Osteocyte (in vitro differentiated cells): ENCODE data around the gene DYRK1A. TPM values are rescaled to one million over a fixed set of nuclear protein-coding genes. Genes with fewer than 3 reads are reported as not detected.

Experiments
- DNase-seq: peaks from one replicate; pipeline ENCODE4 v3.0.0; 2021; ENCODE audit warnings: mixed read lengths; ENCODE audit not compliant: unreplicated experiment; ENCODE audit errors: extremely low spot score
- H3K27ac Mint-ChIP-seq: one replicate; pipeline ENCODE4 v1.8.0; 2021; ENCODE audit warnings: mild to moderate bottlenecking, mixed read lengths; ENCODE audit not compliant: unreplicated experiment
- H3K27me3 Mint-ChIP-seq: one replicate; pipeline ENCODE4 v1.8.0; 2021; ENCODE audit warnings: mixed read lengths; ENCODE audit not compliant: unreplicated experiment
- H3K36me3 Mint-ChIP-seq: one replicate; pipeline ENCODE4 v1.8.0; 2021; ENCODE audit warnings: mixed read lengths; ENCODE audit not compliant: unreplicated experiment
- H3K4me1 Mint-ChIP-seq: one replicate; pipeline ENCODE4 v1.8.0; 2021; ENCODE audit warnings: mixed read lengths; ENCODE audit not compliant: unreplicated experiment
- H3K4me3 Mint-ChIP-seq: one replicate; pipeline ENCODE4 v1.8.0; 2021; ENCODE audit warnings: mild to moderate bottlenecking, moderate library complexity, mixed read lengths; ENCODE audit not compliant: unreplicated experiment
- H3K9me3 Mint-ChIP-seq: one replicate; pipeline ENCODE4 v1.8.0; 2021; ENCODE audit warnings: mixed read lengths; ENCODE audit not compliant: unreplicated experiment
- CTCF ChIP-seq: fragments of 200-600 bp; sonication (generic); IDR thresholded peaks from 2 replicates; pipeline ENCODE4 v1.5.0; 2021; ENCODE audit warnings: antibody characterized with exemption, mild to moderate bottlenecking, moderate library complexity
- total RNA-seq: library from RNA; stranded (reverse); gene quantifications from 2 replicates; pipeline ENCODE4 v1.2.1, GENCODE V29; 2021

The DYRK1A gene
- total RNA-seq, 1 donor from 2014 or later, result 63.2 TPM

- Mint-ChIP-seq H3K4me1 (peaks cover 19% of the 10 kb centered on the region), H3K27me3 (no peaks in the 10 kb centered on the region), H3K36me3 (no peaks in the 10 kb centered on the region), H3K9me3 (no peaks in the 10 kb centered on the region), H3K27ac (no peak overlapping the region), H3K4me3 (no peak overlapping the region)
- no peak for TF ChIP-seq CTCF
- DNase-seq, result peak; percentile 32
These were observed 200.4 kb downstream of the DYRK1A start for GRCh38 chr21:37566790-37567615.

GRCh38 chr21:37568415-37568814, 201.8 kb downstream of the DYRK1A start:
- TF ChIP-seq CTCF, result no peak
- no peaks in the 10 kb centered on the region for H3K27me3 Mint-ChIP-seq
- H3K27ac Mint-ChIP-seq, result no peak overlapping the region
- no peaks in the 10 kb centered on the region for H3K36me3 Mint-ChIP-seq
- H3K4me1 Mint-ChIP-seq, result peaks cover 19% of the 10 kb centered on the region
- H3K9me3 Mint-ChIP-seq, result no peaks in the 10 kb centered on the region
- DNase-seq, result no peak
- H3K4me3 Mint-ChIP-seq, result no peak overlapping the region

- H3K4me1 Mint-ChIP-seq, result peaks cover 19% of the 10 kb centered on the region
- no peak for DNase-seq
- H3K36me3 Mint-ChIP-seq, result no peaks in the 10 kb centered on the region
- H3K27ac Mint-ChIP-seq, result no peak overlapping the region
- no peaks in the 10 kb centered on the region for H3K27me3 Mint-ChIP-seq
- H3K9me3 Mint-ChIP-seq, result no peaks in the 10 kb centered on the region
- H3K4me3 Mint-ChIP-seq, result no peak overlapping the region
- TF ChIP-seq CTCF, result no peak
These were observed 202.3 kb downstream of the DYRK1A start for GRCh38 chr21:37568916-37569315.

GRCh38 chr21:37571442-37571841, 204.9 kb downstream of the DYRK1A start:
- Mint-ChIP-seq H3K4me3 (no peak overlapping the region), H3K27ac (no peak overlapping the region), H3K9me3 (no peaks in the 10 kb centered on the region), H3K36me3 (no peaks in the 10 kb centered on the region), H3K27me3 (no peaks in the 10 kb centered on the region), H3K4me1 (no peaks in the 10 kb centered on the region)
- DNase-seq, result no peak
- no peak for TF ChIP-seq CTCF

GRCh38 chr21:37574316-37574715, 207.7 kb downstream of the DYRK1A start:
- Mint-ChIP-seq H3K9me3 (peaks cover 8% of the 10 kb centered on the region), H3K27ac (no peak overlapping the region), H3K36me3 (no peaks in the 10 kb centered on the region), H3K27me3 (no peaks in the 10 kb centered on the region), H3K4me1 (no peaks in the 10 kb centered on the region), H3K4me3 (no peak overlapping the region)
- TF ChIP-seq CTCF, result no peak
- no peak for DNase-seq
